ENCODE measurements around the gene ADAMTS16. TPM values are rescaled to one million over a fixed set of nuclear protein-coding genes. Genes with fewer than 3 reads are reported as not detected.

ADAMTS16 gene
- total RNA-seq (2021) (30.1 to 34.6 TPM (median 30.7 TPM) in 3 replicates), Bru-seq, nascent RNA (percentile 83 among the genes with signal in this experiment)
- long read RNA-seq, experiment 1, full-length matches to known transcripts, result 12 of 53 reads
- long read RNA-seq, experiment 1, partial matches to known transcripts, result 22 of 53 reads
- long read RNA-seq, experiment 1, other reads (novel, unspliced or antisense), result 19 of 53 reads
- long read RNA-seq, experiment 2, partial matches to known transcripts, result 11 of 25 reads
- long read RNA-seq, experiment 2, other reads (novel, unspliced or antisense), result 14 of 25 reads
- long read RNA-seq, experiment 3, partial matches to known transcripts, result 0 of 1 reads
- long read RNA-seq, experiment 3, other reads (novel, unspliced or antisense), result 1 of 1 reads

DNA sequence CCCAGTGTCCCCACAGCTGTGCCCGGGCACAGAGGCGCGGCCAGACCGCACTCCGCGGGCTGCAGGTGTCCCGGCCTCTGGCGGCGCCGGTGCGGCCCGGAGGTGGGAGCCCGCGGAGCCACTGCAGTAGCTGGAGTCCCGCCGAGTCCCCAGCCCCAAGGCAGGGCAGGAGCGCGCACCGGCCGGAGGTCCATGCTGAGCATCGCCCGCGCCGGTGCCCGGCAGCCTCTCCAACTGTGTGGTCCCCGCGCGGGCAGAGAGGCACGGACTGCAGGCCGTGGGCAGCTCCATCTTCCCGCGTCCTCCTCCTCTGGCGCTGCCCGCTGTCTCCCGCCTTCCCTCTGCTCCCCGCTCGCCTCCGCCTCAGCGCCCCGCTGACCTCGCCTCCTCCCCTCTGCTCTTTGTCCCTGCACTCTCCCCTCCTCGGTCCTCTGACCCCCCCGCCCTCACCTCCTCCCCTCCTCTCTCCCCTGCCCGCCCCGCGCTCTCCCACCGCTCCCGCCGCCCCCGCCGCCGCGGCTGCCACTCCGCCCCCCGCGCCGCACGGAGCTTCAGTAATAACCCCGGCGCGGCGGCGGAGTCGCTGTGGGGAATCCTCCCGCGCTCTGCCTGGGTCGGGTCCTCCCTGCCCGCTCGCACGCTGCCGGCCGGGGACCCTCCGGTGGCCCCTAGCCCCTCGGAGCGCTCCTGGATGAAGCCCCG, at the start of gene ADAMTS16:
Gene ADAMTS16 (plus strand): TSS at position 554 of the 702 bp plus-strand sequence. CDS start 138 bp downstream, at position 692.
- ChIA-PET CTCF (interaction anchor here (0.6 to 2.6 kb wide), 12 partner anchors 33 to 1637 kb away, joined by 3 to 23 read pairs (median 4); partner anchors contain the start of gene ICE1), POLR2A (interaction anchor here (0.6 to 1.0 kb wide), 2 partner anchors 211 to 281 kb away, joined by 3 to 4 read pairs; no protein-coding TSS in a partner anchor)
- H3K9me3 Mint-ChIP-seq, result peaks cover 12% of the 10 kb centered on the region; the same call in 1 of the 2 replicates
- H3K4me1 Mint-ChIP-seq, result peaks cover 53% of the 10 kb centered on the region
- peaks cover 27% of the 10 kb centered on the region for H3K36me3 Mint-ChIP-seq
- peaks cover 6% of the 10 kb centered on the region for H3K27me3 Mint-ChIP-seq (ENCODE audit: low read depth)
- ATAC-seq (peak; percentile 71), DNase-seq (ENCODE audit: low spot score) (peak; percentile 75)
- H3K27ac Mint-ChIP-seq, result peak within 1 kb of the TSS; percentile 48
- peak within 1 kb of the TSS; percentile 85 for H3K4me3 Mint-ChIP-seq
- TF ChIP-seq CTCF (IDR thresholded peaks at IDR 0.05) (no peak), MYBL2 (CRISPR knock-in tag; IDR thresholded peaks at IDR 0.05) (no peak), ETV6 (CRISPR knock-in tag; IDR thresholded peaks at IDR 0.05) (peak; percentile 46), NR1H2 (CRISPR knock-in tag; IDR thresholded peaks at IDR 0.05) (no peak), ZNF416 (CRISPR knock-in tag; IDR thresholded peaks at IDR 0.05) (0 out of 2 replicates have a peak, but pooled peaks have one; percentile 69), FOXK1 (CRISPR knock-in tag; IDR thresholded peaks at IDR 0.05) (no peak), NFE2L1 (CRISPR knock-in tag; IDR thresholded peaks at IDR 0.05) (no peak), PRRX2 (CRISPR knock-in tag; IDR thresholded peaks at IDR 0.05) (no peak), ZBTB43 (CRISPR knock-in tag; IDR thresholded peaks at IDR 0.05) (no peak), ZNF423 (CRISPR knock-in tag; IDR thresholded peaks at IDR 0.05) (0 out of 2 replicates have a peak, but pooled peaks have one; percentile 4), SMAD4 (CRISPR knock-in tag; IDR thresholded peaks at IDR 0.05) (no peak), SMAD3 (CRISPR knock-in tag; IDR thresholded peaks at IDR 0.05; ENCODE audit: borderline replicate concordance) (no peak), ZBTB21 (CRISPR knock-in tag; IDR thresholded peaks at IDR 0.05; ENCODE audit: borderline replicate concordance) (peak; percentile 45; the same call in 1 of the 2 replicates), ZNF396 (CRISPR knock-in tag; IDR thresholded peaks at IDR 0.05; ENCODE audit: borderline replicate concordance) (no peak), ZNF263 (CRISPR knock-in tag; IDR thresholded peaks at IDR 0.05; ENCODE audit: low read depth) (peak; percentile 31; the same call in 1 of the 2 replicates), ATF1 (CRISPR knock-in tag; IDR thresholded peaks at IDR 0.05) (no peak), ZMAT4 (CRISPR knock-in tag; IDR thresholded peaks at IDR 0.05) (no peak), NFATC4 (CRISPR knock-in tag; IDR thresholded peaks at IDR 0.05) (no peak), USF2 (CRISPR knock-in tag; IDR thresholded peaks at IDR 0.05) (no peak), CREM (CRISPR knock-in tag; IDR thresholded peaks at IDR 0.05) (no peak)
- TF ChIP-seq, protein P1, sequence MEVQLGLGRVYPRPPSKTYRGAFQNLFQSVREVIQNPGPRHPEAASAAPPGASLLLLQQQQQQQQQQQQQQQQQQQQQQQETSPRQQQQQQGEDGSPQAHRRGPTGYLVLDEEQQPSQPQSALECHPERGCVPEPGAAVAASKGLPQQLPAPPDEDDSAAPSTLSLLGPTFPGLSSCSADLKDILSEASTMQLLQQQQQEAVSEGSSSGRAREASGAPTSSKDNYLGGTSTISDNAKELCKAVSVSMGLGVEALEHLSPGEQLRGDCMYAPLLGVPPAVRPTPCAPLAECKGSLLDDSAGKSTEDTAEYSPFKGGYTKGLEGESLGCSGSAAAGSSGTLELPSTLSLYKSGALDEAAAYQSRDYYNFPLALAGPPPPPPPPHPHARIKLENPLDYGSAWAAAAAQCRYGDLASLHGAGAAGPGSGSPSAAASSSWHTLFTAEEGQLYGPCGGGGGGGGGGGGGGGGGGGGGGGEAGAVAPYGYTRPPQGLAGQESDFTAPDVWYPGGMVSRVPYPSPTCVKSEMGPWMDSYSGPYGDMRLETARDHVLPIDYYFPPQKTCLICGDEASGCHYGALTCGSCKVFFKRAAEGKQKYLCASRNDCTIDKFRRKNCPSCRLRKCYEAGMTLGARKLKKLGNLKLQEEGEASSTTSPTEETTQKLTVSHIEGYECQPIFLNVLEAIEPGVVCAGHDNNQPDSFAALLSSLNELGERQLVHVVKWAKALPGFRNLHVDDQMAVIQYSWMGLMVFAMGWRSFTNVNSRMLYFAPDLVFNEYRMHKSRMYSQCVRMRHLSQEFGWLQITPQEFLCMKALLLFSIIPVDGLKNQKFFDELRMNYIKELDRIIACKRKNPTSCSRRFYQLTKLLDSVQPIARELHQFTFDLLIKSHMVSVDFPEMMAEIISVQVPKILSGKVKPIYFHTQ (CRISPR knock-in tag; IDR thresholded peaks at IDR 0.05), result no peak
- TF ChIP-seq, protein P2, sequence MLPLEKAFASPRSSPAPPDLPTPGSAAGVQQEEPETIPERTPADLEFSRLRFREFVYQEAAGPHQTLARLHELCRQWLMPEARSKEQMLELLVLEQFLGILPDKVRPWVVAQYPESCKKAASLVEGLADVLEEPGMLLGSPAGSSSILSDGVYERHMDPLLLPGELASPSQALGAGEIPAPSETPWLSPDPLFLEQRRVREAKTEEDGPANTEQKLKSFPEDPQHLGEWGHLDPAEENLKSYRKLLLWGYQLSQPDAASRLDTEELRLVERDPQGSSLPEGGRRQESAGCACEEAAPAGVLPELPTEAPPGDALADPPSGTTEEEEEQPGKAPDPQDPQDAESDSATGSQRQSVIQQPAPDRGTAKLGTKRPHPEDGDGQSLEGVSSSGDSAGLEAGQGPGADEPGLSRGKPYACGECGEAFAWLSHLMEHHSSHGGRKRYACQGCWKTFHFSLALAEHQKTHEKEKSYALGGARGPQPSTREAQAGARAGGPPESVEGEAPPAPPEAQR (CRISPR knock-in tag; IDR thresholded peaks at IDR 0.05), result no peak
- TF ChIP-seq, protein P3, sequence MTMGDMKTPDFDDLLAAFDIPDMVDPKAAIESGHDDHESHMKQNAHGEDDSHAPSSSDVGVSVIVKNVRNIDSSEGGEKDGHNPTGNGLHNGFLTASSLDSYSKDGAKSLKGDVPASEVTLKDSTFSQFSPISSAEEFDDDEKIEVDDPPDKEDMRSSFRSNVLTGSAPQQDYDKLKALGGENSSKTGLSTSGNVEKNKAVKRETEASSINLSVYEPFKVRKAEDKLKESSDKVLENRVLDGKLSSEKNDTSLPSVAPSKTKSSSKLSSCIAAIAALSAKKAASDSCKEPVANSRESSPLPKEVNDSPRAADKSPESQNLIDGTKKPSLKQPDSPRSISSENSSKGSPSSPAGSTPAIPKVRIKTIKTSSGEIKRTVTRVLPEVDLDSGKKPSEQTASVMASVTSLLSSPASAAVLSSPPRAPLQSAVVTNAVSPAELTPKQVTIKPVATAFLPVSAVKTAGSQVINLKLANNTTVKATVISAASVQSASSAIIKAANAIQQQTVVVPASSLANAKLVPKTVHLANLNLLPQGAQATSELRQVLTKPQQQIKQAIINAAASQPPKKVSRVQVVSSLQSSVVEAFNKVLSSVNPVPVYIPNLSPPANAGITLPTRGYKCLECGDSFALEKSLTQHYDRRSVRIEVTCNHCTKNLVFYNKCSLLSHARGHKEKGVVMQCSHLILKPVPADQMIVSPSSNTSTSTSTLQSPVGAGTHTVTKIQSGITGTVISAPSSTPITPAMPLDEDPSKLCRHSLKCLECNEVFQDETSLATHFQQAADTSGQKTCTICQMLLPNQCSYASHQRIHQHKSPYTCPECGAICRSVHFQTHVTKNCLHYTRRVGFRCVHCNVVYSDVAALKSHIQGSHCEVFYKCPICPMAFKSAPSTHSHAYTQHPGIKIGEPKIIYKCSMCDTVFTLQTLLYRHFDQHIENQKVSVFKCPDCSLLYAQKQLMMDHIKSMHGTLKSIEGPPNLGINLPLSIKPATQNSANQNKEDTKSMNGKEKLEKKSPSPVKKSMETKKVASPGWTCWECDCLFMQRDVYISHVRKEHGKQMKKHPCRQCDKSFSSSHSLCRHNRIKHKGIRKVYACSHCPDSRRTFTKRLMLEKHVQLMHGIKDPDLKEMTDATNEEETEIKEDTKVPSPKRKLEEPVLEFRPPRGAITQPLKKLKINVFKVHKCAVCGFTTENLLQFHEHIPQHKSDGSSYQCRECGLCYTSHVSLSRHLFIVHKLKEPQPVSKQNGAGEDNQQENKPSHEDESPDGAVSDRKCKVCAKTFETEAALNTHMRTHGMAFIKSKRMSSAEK (CRISPR knock-in tag; IDR thresholded peaks at IDR 0.05; ENCODE audit: borderline replicate concordance), result no peak

Measured in WTC11 (cell line).